ENCODE data around the gene MMEL1. TPM values are rescaled to one million over a fixed set of nuclear protein-coding genes. Genes with fewer than 3 reads are reported as not detected.

Gene MMEL1
- total and polyA plus RNA-seq, 11 donors, result 0.30 to 2.6 (median 0.97) TPM; not detected in 5

GRCh38 chr1:2631136-2632050 is 1.4 kb downstream of the MMEL1 start:
- ATAC-seq (no peak), DNase-seq (peak in 1 of 5 donors; percentile 44)
- Histone ChIP-seq H3K36me3 (no peaks in the 10 kb centered on the region), H3K4me3 (no peak overlapping the region), H3K27me3 (peaks cover 28 to 78% (median 50%) of the 10 kb centered on the region in 9 donors), H3K9me3 (peaks cover 0 to 3% (median 0%) of the 10 kb centered on the region in 12 donors), H3K27ac (no peak overlapping the region), H3K4me1 (peaks cover 0 to 22% (median 0%) of the 10 kb centered on the region in 12 donors)
- WGBS, 4 donors, result 71 to 74% (median 72%) methylated on average over 22 to 24 of the region's 24 CpGs
- TF ChIP-seq CTCF (IDR thresholded peaks at IDR 0.05) (no peak), POLR2A (IDR thresholded peaks at IDR 0.05) (no peak)
- intact Hi-C loops (cut with DNase I), result loop anchor here in 1 of 10 donors (10.0 kb wide), 1 partner anchor 47 kb away; the partner anchor contains the start of gene PRXL2B

GRCh38 chr1:2630498-2631135 is 2.2 kb downstream of the MMEL1 start:
- WGBS, 4 donors, result 90 to 95% (median 93%) methylated on average over 35 of the region's 35 CpGs
- Histone ChIP-seq H3K9me3 (no peaks in the 10 kb centered on the region), H3K27ac (no peak overlapping the region), H3K4me3 (no peak overlapping the region), H3K36me3 (no peaks in the 10 kb centered on the region), H3K27me3 (peaks cover 28 to 82% (median 56%) of the 10 kb centered on the region in 9 donors), H3K4me1 (peaks cover 0 to 22% (median 0%) of the 10 kb centered on the region in 12 donors)
- ATAC-seq, result no peak
- peak in 1 of 5 donors; percentile 14 for DNase-seq
- intact Hi-C loops (cut with DNase I), result loop anchor here in 1 of 10 donors (10.0 kb wide), 1 partner anchor 46 kb away; the partner anchor contains the start of gene PRXL2B
- TF ChIP-seq CTCF (IDR thresholded peaks at IDR 0.05) (no peak), POLR2A (IDR thresholded peaks at IDR 0.05) (no peak)

GRCh38 chr1:2629627-2630497 is 3.0 kb downstream of the MMEL1 start:
- intact Hi-C loops (cut with DNase I), result loop anchor here in 1 of 10 donors (10.0 kb wide), 1 partner anchor 45 kb away; the partner anchor contains the start of gene PRXL2B
- H3K4me3 ChIP-seq, result no peak overlapping the region
- TF ChIP-seq POLR2A (IDR thresholded peaks at IDR 0.05), result no peak
- TF ChIP-seq CTCF (IDR thresholded peaks at IDR 0.05), result no peak
- 78 to 83% (median 81%) methylated on average over 17 to 23 of the region's 23 CpGs for WGBS, 4 donors
- ATAC-seq (peak in 1 of 4 donors; percentile 9), DNase-seq (peak in 1 of 5 donors; percentile 39)
- no peaks in the 10 kb centered on the region for H3K36me3 ChIP-seq
- H3K4me1 ChIP-seq, result peaks cover 0 to 22% (median 0%) of the 10 kb centered on the region in 12 donors
- no peaks in the 10 kb centered on the region for H3K9me3 ChIP-seq
- H3K27me3 ChIP-seq, result peaks cover 28 to 81% (median 57%) of the 10 kb centered on the region in 9 donors
- no peak overlapping the region for H3K27ac ChIP-seq

Data from heart left ventricle (tissue), 16 donors.